ENCODE data around the gene BEST4.

GRCh38 chr1:44784094-44785028 lies 3.6 kb downstream of the BEST4 start:
- TF ChIP-seq, protein P1, sequence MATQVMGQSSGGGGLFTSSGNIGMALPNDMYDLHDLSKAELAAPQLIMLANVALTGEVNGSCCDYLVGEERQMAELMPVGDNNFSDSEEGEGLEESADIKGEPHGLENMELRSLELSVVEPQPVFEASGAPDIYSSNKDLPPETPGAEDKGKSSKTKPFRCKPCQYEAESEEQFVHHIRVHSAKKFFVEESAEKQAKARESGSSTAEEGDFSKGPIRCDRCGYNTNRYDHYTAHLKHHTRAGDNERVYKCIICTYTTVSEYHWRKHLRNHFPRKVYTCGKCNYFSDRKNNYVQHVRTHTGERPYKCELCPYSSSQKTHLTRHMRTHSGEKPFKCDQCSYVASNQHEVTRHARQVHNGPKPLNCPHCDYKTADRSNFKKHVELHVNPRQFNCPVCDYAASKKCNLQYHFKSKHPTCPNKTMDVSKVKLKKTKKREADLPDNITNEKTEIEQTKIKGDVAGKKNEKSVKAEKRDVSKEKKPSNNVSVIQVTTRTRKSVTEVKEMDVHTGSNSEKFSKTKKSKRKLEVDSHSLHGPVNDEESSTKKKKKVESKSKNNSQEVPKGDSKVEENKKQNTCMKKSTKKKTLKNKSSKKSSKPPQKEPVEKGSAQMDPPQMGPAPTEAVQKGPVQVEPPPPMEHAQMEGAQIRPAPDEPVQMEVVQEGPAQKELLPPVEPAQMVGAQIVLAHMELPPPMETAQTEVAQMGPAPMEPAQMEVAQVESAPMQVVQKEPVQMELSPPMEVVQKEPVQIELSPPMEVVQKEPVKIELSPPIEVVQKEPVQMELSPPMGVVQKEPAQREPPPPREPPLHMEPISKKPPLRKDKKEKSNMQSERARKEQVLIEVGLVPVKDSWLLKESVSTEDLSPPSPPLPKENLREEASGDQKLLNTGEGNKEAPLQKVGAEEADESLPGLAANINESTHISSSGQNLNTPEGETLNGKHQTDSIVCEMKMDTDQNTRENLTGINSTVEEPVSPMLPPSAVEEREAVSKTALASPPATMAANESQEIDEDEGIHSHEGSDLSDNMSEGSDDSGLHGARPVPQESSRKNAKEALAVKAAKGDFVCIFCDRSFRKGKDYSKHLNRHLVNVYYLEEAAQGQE (IDR thresholded peaks at IDR 0.05; ENCODE audit: borderline replicate concordance) = no peak
- TF ChIP-seq EZH2 (IDR thresholded peaks at IDR 0.05; ENCODE audit: borderline replicate concordance, insufficient read depth, low read length, poor library complexity, severe bottlenecking) (no peak), POLR2AphosphoS5 (IDR thresholded peaks at IDR 0.05) (no peak), CTCF (IDR thresholded peaks at IDR 0.05; ENCODE audit: poor library complexity, severe bottlenecking) (no peak)

All from neural cell (in vitro differentiated cells).